Tibial artery (tissue), 4 donors: ENCODE results near the gene STK31.

Source experiments
- DNase-seq, 2 donors: peaks; one replicate each; pipeline ENCODE4 v3.0.0-alpha.2; 2019
- H3K27ac ChIP-seq, 2 donors: fragments of 200-600 bp; sonication (generic) in 1 of 2; 1 replicate in 1 of 2; 2 replicates in 1 of 2; pipeline ENCODE4 v1.5.1; 2018 to 2019; ENCODE audit warnings: mild to moderate bottlenecking in 1 of 2
- H3K27me3 ChIP-seq, 2 donors: fragments of 200-600 bp; sonication (generic) in 1 of 2; one replicate each; pipeline versions ENCODE4 v1.5.1 to v1.6.0; 2016 to 2019
- H3K36me3 ChIP-seq, 3 donors: fragments of 200-600 bp; sonication (generic) in 2 of 3; one replicate each; pipeline ENCODE4 v1.5.1; 2016 to 2019; ENCODE audit warnings: mild to moderate bottlenecking in 2 of 3
- H3K4me1 ChIP-seq, 4 donors: fragments of 200-600 bp; sonication (generic) in 2 of 4; 1 replicate in 3 of 4; 2 replicates in 1 of 4; pipeline ENCODE4 v1.5.1; 2016 to 2019
- H3K4me3 ChIP-seq, 2 donors: fragments of 200-600 bp; sonication (generic) in 1 of 2; 1 replicate in 1 of 2; 2 replicates in 1 of 2; pipeline ENCODE4 v1.5.1; 2018 to 2019; ENCODE audit warnings: mild to moderate bottlenecking in 2 of 2
- H3K9me3 ChIP-seq, 3 donors: fragments of 200-600 bp; sonication (generic) in 1 of 3; one replicate each; pipeline ENCODE4 v1.5.1; 2016 to 2019
- intact Hi-C: fragments of 100-400 bp; cut with DNase I; formaldehyde crosslinking; loops from one replicate; pipeline ENCODE4 v1.15.0; 2023; ENCODE audit warnings: low total_unique reads
- TF ChIP-seq, protein P1 (sequence below), 2 experiments: fragments of 200-600 bp in 1 of 2; fragments of 450-650 bp in 1 of 2; IDR thresholded peaks; one replicate each; pipeline ENCODE4 v1.5.1; 2017 to 2019; ENCODE audit warnings: antibody characterized with exemption in 2 of 2, mild to moderate bottlenecking in 1 of 2, moderate library complexity in 1 of 2

STK31 gene

DNA sequence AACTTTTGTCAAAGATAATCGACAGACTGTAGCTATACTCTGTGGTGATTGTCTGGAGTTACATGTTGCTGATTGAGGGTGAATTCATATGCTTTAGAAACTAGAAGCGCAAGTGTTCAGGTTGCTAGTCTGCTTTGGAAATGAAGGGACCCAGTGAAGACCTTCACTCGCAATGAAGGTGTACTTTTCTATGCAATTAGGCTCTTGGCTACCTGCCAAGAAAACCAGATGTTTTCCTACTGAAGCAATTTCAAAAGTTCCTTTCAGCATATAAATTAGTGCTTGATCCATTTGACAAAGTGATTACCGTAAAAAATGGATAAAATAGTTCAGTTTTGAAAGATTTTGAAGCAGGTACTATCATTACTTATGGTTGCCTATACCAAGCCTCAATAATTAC is 10.0 kb upstream of the STK31 start:
- H3K36me3 ChIP-seq: peaks cover 27 to 38% (median 27%) of the 10 kb centered on the region in 3 donors
- TF ChIP-seq, protein P1, sequence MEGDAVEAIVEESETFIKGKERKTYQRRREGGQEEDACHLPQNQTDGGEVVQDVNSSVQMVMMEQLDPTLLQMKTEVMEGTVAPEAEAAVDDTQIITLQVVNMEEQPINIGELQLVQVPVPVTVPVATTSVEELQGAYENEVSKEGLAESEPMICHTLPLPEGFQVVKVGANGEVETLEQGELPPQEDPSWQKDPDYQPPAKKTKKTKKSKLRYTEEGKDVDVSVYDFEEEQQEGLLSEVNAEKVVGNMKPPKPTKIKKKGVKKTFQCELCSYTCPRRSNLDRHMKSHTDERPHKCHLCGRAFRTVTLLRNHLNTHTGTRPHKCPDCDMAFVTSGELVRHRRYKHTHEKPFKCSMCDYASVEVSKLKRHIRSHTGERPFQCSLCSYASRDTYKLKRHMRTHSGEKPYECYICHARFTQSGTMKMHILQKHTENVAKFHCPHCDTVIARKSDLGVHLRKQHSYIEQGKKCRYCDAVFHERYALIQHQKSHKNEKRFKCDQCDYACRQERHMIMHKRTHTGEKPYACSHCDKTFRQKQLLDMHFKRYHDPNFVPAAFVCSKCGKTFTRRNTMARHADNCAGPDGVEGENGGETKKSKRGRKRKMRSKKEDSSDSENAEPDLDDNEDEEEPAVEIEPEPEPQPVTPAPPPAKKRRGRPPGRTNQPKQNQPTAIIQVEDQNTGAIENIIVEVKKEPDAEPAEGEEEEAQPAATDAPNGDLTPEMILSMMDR (IDR thresholded peaks at IDR 0.05): no peak
- H3K9me3 ChIP-seq: peaks cover 0 to under 1% (median 0%) of the 10 kb centered on the region in 3 donors
- no peak overlapping the region for H3K27ac ChIP-seq
- no peak for DNase-seq
- intact Hi-C loops: no loop called here
- H3K27me3 ChIP-seq: no peaks in the 10 kb centered on the region
- no peak overlapping the region for H3K4me3 ChIP-seq
- no peaks in the 10 kb centered on the region for H3K4me1 ChIP-seq

DNA sequence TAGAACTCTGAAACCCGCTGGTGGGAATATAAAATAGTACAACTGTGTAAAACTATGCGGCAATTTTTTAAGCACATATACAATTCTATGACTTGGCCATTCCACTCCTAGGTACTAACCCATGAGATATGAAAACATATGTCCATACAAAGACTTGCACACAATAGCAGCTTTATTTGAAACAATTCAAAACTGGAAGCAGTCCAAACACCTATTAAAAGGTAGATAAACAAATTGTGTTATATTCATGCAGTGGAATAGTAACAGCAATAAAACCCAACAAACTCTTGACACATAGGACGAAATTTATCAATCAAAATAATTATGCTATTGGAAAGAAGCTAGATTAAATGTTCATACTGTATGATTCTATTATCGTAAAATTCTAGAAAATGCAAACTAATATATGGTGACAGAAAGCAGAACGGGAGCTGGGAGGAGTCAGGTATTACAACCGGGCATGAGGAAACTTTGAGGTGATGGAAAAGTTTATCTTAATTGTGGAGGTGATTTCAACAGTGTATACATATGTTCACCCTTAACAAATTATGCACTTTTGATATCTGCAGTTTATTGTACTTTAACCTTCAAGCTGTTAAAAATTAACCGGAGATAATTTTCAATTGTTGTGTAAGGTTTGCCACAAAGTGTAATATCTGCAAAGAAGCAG is 803 bp upstream of the STK31 start:
- intact Hi-C loops: no loop called here
- no peak for DNase-seq
- TF ChIP-seq, protein P1 (IDR thresholded peaks at IDR 0.05): no peak
- Histone ChIP-seq H3K27ac (no peak overlapping the region), H3K27me3 (no peaks in the 10 kb centered on the region), H3K4me1 (no peaks in the 10 kb centered on the region), H3K4me3 (no peak overlapping the region), H3K9me3 (peaks cover 0 to 11% (median 0%) of the 10 kb centered on the region in 3 donors), H3K36me3 (peaks cover 15 to 18% (median 17%) of the 10 kb centered on the region in 3 donors)

DNA sequence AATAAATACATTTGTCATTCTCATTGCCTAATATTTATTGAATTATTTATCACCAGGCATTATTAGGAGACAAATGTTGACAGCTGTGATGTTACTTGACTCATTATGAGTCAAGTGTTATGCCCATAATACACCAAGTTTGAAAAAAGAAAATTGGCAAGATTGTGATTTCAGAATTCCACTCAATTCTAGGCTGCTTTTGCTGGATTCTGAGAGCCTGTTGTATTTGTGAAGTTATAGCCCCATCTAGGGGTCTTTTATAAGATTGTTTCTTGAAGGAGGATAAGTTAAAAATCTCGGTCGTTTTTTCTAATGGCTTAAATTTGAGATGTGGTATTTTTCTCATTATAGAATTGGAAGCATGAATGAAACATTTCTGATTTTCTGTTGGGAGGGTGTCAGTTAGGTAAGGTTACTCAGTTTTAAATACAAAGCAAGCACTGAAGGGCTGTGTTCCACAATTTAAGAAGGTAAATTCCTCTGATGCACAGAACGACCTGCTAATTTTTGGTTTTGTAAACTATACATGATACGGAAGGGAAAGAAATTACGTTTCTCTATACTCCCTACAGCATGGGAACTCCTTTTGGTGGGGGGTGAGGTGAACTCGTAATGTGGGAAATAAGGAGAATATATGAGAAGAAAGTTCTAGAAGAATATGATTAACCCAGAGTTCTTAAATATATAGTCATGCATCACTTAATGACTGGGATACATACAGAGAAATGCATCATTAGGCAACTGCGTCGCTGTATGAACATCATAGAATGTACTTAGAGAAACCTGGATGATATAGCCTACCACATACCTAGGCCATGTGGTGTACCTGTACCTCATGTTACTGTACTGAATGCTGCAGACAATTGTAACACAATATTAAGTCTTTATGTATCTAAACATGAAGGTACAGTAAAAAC is 2.6 kb downstream of the STK31 start:
- DNase-seq: no peak
- H3K27ac ChIP-seq: no peak overlapping the region
- no peaks in the 10 kb centered on the region for H3K9me3 ChIP-seq
- no peaks in the 10 kb centered on the region for H3K36me3 ChIP-seq
- intact Hi-C loops: loop anchor here (5.0 kb wide), 1 partner anchor 140 kb away; no protein-coding TSS in a partner anchor
- no peak overlapping the region for H3K4me3 ChIP-seq
- TF ChIP-seq, protein P1 (IDR thresholded peaks at IDR 0.05): peak; percentile 55 to 80
- no peaks in the 10 kb centered on the region for H3K4me1 ChIP-seq
- no peaks in the 10 kb centered on the region for H3K27me3 ChIP-seq

DNA sequence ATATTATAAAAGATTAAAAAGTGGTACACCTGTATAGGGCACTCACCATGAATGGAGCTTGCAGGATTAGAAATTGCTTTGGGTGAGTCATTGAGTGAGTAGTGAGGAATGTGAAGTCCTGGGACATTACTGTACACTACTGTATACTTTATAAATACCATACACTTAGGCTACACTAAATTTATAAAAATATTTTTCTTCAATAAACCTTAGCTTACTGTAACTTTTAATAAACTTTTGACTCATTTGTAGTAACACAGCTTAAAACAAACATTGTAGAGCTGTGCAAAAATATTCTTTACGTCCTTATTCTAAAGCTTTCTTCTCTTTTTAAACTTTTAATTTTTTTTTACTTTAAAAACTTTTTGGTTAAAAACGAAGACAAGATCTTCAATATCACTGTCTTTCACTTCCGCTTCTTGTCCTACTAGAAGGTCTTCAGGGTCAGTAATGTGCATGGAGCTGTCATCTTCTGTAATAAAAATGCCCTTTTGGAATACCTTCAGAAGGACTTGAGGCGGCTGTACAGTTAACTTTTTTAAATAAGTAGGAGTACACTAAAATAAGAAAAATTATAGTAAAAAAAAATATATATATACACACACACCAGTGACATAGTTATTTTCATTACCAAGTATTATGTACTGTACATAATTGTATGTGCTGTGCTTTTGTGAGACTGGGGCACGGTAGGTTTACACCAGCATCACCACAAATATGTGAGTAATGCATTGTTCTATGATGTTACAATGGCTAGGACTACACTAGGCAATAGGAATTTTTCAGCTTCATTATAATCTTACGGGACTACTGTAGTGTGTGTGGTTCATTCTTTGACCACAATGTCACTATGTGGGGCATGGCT is 3.5 kb downstream of the STK31 start:
- Histone ChIP-seq H3K9me3 (no peaks in the 10 kb centered on the region), H3K27me3 (no peaks in the 10 kb centered on the region), H3K4me3 (no peak overlapping the region), H3K27ac (no peak overlapping the region), H3K36me3 (no peaks in the 10 kb centered on the region), H3K4me1 (no peaks in the 10 kb centered on the region)
- DNase-seq: no peak
- intact Hi-C loops: loop anchor here (5.0 kb wide), 1 partner anchor 141 kb away; no protein-coding TSS in a partner anchor
- TF ChIP-seq, protein P1 (IDR thresholded peaks at IDR 0.05): no peak

DNA sequence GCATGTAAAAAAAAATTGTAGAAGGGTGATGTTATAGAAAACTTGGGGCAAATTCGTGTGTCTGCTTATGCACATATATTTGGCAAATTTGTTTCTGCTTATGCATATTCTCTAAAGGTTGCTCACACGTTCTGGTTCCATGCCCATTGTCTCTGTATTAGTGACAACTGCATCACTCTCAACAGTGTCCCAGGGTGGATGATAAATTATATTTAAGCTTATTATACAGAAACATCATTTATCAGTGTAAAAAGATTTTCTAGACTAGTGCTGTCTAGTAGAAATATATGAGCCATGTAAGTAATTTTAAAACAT is 4.1 kb downstream of the STK31 start:
- Histone ChIP-seq H3K9me3 (no peaks in the 10 kb centered on the region), H3K4me3 (no peak overlapping the region), H3K36me3 (no peaks in the 10 kb centered on the region), H3K4me1 (no peaks in the 10 kb centered on the region), H3K27me3 (no peaks in the 10 kb centered on the region), H3K27ac (no peak overlapping the region)
- TF ChIP-seq, protein P1 (IDR thresholded peaks at IDR 0.05): no peak
- intact Hi-C loops: loop anchor here (5.0 kb wide), 1 partner anchor 142 kb away; no protein-coding TSS in a partner anchor
- DNase-seq: no peak
